Subcutaneous adipose tissue (tissue), 4 donors: Measurements from ENCODE around the gene TMUB1. TPM values are rescaled to one million over a fixed set of nuclear protein-coding genes. Genes with fewer than 3 reads are reported as not detected.

Experiments used
- total RNA-seq, 4 donors: library from RNA; depleted of rRNA; stranded (reverse); fragments of >200 nt; gene quantifications; one replicate each; pipeline ENCODE4 v1.1.0, GENCODE V29; 2016
- TF ChIP-seq, protein P1 (sequence below): fragments of 450-650 bp; IDR thresholded peaks from one replicate; pipeline ENCODE4 v1.5.1; 2016; ENCODE audit warnings: low read depth, mild to moderate bottlenecking, control low read depth, antibody characterized with exemption, moderate library complexity

Gene TMUB1
- total RNA-seq, 4 donors from 2014 or later, result 18.3 to 37.3 (median 31.5) TPM

DNA sequence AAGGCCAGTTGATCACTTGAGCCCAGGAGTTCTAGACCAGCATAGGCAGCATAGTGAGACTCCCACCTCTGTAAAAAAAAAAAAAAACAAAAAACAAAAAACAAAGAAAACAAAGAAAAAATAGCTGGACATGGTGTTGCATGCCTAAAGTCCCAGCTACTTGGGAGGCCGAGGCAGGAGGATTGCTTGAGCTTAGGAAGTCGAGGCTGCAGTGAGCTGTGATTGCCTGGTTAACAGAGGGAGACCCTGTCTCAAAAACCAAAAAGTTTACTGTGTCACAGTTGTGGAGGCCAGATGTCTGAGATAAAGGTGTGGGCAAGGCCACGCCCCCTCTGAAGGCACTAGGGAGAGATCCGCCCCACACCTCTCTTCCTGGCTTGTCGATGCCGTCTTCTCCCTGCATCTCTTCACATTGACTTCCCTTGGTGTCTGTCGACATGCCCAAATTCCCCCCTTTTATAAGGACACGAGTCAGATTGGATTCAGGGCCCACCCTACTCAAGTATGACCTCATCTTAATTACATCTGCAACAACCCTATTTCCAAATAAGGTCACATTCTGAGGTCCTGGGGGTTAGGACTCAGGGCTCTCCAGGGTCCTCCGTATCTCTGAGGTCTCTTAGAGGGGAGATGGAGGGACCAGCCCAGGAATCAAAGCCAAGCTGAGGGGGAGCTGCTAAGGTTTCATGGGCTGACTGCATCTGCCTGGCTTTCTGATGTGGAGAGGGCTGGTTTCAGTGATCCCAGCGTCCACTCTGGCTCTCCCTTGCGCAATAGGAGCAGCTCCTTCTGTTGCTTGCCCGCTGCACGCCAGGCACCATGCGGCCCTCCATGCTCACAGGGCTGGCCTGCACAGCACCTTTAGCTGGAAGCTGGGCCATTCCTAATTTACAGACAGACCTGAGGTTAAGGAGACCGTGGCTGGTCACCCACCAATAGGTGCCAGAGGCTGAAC, 26.1 kb upstream of the TMUB1 start:
- TF ChIP-seq, protein P1, sequence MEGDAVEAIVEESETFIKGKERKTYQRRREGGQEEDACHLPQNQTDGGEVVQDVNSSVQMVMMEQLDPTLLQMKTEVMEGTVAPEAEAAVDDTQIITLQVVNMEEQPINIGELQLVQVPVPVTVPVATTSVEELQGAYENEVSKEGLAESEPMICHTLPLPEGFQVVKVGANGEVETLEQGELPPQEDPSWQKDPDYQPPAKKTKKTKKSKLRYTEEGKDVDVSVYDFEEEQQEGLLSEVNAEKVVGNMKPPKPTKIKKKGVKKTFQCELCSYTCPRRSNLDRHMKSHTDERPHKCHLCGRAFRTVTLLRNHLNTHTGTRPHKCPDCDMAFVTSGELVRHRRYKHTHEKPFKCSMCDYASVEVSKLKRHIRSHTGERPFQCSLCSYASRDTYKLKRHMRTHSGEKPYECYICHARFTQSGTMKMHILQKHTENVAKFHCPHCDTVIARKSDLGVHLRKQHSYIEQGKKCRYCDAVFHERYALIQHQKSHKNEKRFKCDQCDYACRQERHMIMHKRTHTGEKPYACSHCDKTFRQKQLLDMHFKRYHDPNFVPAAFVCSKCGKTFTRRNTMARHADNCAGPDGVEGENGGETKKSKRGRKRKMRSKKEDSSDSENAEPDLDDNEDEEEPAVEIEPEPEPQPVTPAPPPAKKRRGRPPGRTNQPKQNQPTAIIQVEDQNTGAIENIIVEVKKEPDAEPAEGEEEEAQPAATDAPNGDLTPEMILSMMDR, result no peak

DNA sequence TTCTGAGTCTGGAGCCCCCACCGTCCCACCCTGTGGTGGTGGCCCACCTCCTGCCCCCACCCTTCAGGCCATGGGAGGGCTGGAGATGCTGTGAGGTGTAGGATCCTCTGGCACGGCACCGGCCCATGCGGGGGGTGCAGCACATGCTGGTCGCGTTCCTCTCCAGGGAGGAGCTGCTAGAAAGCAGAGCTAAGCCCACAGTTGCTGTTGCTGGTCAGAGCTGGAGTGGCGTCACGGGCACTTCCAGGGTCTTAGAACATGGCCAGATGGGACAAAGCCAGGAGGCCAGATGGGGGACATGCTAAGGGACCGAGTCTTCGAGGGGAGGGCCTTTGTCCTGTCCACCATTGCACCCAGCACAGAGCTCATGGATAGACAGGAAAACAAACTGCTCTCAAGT, 24.6 kb upstream of the TMUB1 start:
- TF ChIP-seq, protein P1, result no peak

DNA sequence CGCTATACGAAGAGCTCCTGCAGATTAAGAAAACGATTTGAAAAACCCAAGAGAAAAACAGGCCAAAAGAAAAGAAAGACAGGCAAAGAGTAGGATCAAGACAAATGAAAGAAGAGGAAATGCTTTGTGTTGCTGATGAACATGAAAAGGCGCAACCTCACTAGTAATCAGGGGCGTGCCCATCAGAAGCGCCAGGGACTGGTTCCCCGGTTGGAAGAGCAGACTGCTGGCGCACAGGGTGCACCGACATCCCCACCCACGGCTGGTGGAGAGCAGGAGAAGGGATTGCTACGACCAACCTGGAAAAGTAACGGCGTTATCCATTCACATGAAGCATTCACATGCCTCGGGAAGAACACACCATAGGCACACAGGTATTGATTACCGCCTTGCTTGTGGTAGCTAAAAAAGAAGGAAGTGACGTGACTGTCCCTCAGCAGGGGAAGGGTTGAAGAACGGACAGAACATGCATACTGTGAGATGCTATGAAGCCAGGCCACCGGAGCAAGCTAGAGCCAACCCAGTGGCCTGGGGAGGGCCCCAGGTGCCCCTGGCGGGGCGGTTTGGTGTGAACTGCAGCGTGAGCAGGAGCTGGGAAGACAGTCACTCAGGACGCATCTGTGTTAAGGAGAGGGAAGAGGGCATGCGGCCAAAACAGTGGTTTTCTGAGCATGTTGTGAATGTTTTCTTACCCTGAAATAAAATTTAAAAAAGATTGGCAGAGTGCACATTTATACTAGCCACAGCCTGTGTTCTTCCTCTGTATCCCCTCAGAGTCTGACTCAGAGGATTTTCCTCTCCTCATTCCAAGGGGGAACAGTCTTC, 21.3 kb upstream of the TMUB1 start:
- TF ChIP-seq, protein P1, result no peak

DNA sequence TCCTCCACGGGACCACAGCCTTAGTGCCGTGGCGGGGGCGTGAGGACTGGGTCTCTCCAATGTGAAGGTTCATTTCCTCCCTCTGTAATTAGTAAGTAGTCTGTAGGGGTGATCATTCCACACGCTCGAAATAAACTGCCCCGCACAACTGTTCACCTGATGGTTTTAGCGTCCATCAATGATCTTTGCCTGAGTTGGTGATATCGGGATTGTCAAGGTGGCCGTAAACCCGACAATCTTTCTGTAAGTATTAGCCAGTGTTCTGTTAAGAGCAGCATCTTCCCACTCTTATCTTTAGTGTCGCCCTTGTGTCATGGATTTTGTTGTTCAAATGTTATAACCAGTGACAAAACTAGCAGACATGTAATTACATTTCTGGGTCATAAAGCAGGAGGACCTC, 20.7 kb upstream of the TMUB1 start:
- TF ChIP-seq, protein P1, result no peak

DNA sequence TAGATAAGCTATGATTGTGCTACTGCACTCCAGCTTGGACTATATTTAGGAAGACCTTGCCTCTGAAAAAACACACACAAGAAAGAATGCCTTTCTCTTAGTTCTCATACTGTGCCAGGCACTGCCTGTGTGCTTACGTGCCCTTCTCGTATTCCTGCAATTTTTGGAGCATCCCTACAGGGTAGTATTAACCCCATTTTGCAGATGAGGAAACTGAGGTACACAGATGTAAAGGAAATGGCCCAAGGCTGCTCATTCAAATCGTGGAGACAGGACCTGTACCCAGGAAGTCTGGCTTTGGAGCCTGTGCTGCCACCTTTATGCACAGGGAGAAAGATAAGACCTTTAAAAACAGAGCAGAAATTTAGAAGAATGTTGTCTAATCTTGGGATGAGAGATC, 19.7 kb upstream of the TMUB1 start:
- TF ChIP-seq, protein P1, result no peak

DNA sequence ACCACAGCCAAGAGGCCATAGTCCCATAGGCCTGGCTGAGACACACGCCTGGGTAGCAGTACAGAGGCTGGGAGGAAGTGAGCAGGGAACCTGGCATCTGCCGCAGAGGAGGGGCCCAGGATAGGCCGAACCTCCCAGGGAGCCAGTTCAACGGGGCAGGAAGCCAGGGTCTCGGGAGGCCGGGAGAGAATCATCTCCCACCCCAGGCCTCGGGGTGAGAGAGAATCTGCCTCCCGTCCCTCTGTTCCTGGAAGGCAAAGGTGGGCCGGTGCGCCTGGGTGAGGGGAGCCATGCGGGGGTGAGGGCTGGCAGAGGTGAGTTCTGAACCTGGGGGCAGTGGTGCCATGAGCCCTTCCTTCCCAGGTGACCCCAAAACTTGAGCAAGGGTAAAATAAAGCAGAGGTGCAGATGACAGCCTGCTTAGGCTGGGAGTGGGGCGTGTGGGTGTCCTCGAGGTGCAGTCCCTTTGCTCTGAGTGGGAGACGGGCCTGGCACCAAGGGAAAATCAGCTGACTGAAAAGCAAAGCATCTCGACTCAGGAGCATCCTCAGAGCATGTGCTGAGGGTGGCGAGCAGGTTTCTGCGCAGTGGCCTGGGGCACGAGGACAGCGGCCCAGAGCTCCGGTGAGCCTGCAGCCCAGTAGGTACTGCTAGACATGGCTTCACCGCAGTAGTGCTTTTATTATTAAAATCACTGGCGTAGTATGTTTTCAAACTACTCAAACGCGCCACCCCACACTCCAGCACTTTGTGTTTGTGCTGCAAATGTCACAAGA, 18.5 kb upstream of the TMUB1 start:
- TF ChIP-seq, protein P1, result no peak
